GM12878 (cell line): ENCODE data around the gene TMSB10. TPM values are rescaled to one million over a fixed set of nuclear protein-coding genes. Genes with fewer than 3 reads are reported as not detected.

Source experiments
- ATAC-seq: fragments of 200-7000 bp; cut with Tn5 transposase; 3 replicates; pipeline ENCODE4 v1.9.1; 2020; ENCODE audit warnings: mild to moderate bottlenecking, moderate library complexity
- BruUV-seq: library from RNA; stranded (reverse); fragments of 400-500 nt; replicated peaks from 2 replicates; lab custom pipeline; 2021; lab: Mats Ljungman, UMichigan
- CTCF ChIA-PET: fragments of 300-600 bp; sonication (Branson Sonifier 250); formaldehyde crosslinking; extraction: SDS; loops from one replicate; lab custom pipeline; 2021; ENCODE audit warnings: inconsistent platforms; lab: Yijun Ruan, JAX
- POLR2A ChIA-PET: fragments of 350-600 bp; formaldehyde crosslinking; extraction: SDS; loops from one replicate; lab custom pipeline; 2021; ENCODE audit warnings: inconsistent platforms; lab: Charles Lee
- RAD21 ChIA-PET: fragments of 300-600 bp; sonication (Branson Sonifier 250); formaldehyde crosslinking; loops from one replicate; lab custom pipeline; 2023; ENCODE audit warnings: antibody characterized with exemption; ENCODE audit not compliant: unreplicated experiment; lab: Charles Lee
- SMC1A ChIA-PET: fragments of 300-600 bp; sonication (Branson Sonifier 250); formaldehyde crosslinking; loops from one replicate; lab custom pipeline; 2023; ENCODE audit not compliant: unreplicated experiment, uncharacterized antibody; lab: Charles Lee
- DNase-seq: peaks from one replicate; pipeline ENCODE4 v3.0.0-alpha.2; 2011; ENCODE audit warnings: low read depth, low spot score
- FAIRE-seq: peaks from 3 replicates; lab custom pipeline; 2011; peaks lifted over from hg19 to GRCh38; lab: Jason Lieb, UNC
- H2AFZ ChIP-seq: 2 replicates; pipeline ENCODE4 v1.6.0; 2011; ENCODE audit warnings: low read depth, low read length, control low read depth; ENCODE audit not compliant: control insufficient read depth
- H3K27ac ChIP-seq: 2 replicates; pipeline ENCODE4 v1.5.1; 2011; ENCODE audit warnings: control low read depth; ENCODE audit not compliant: control insufficient read depth, insufficient read depth
- H3K27me3 ChIP-seq, 2 experiments: replicated peaks in 1 of 2; 2 replicates each; pipeline versions ENCODE4 v1.6.0 to v1.6.1; 2011; ENCODE audit warnings: low read length in 1 of 2; ENCODE audit not compliant: control insufficient read depth in 2 of 2, insufficient read depth in 2 of 2
- H3K36me3 ChIP-seq, 2 experiments: 2 replicates each; pipeline ENCODE4 v1.5.1; 2011; ENCODE audit warnings: low read length in 1 of 2; ENCODE audit not compliant: control insufficient read depth in 2 of 2, insufficient read depth in 2 of 2
- H3K4me1 ChIP-seq: 2 replicates; pipeline ENCODE4 v1.6.1; 2011; ENCODE audit warnings: mild to moderate bottlenecking, low read length, moderate library complexity, mixed read lengths; ENCODE audit not compliant: control insufficient read depth, insufficient read depth
- H3K4me2 ChIP-seq: 2 replicates; pipeline ENCODE4 v1.6.0; 2011; ENCODE audit warnings: control low read depth; ENCODE audit not compliant: control insufficient read depth, insufficient read depth
- H3K4me3 ChIP-seq: fragments of 200-600 bp; sonication (generic); 2 replicates; pipeline ENCODE4 v1.5.1; 2016
- H3K79me2 ChIP-seq: 2 replicates; pipeline ENCODE4 v1.6.0; 2011; ENCODE audit warnings: low read length; ENCODE audit not compliant: control insufficient read depth, insufficient read depth
- H3K9ac ChIP-seq: 2 replicates; pipeline ENCODE4 v1.8.0; 2011; ENCODE audit warnings: low read length, control low read depth, mixed read lengths; ENCODE audit not compliant: control insufficient read depth, insufficient read depth
- H3K9me3 ChIP-seq: replicated peaks from 3 replicates; pipeline ENCODE4 v1.5.1; 2011; ENCODE audit warnings: mild to moderate bottlenecking, low read length; ENCODE audit not compliant: control insufficient read depth, insufficient read depth
- H4K20me1 ChIP-seq: 2 replicates; pipeline ENCODE4 v1.6.0; 2011; ENCODE audit not compliant: control insufficient read depth, insufficient read depth
- E2F4 ChIP-seq: IDR thresholded peaks from 2 replicates; pipeline ENCODE4 v1.6.1; 2012; ENCODE audit warnings: low read depth, low read length, improper control_type of control experiment
- JUNB ChIP-seq: IDR thresholded peaks from 2 replicates; pipeline ENCODE4 v1.6.1; 2016; ENCODE audit warnings: antibody characterized with exemption, mild to moderate bottlenecking
- NFYA ChIP-seq: IDR thresholded peaks from 2 replicates; pipeline ENCODE4 v1.6.1; 2011; ENCODE audit warnings: low read depth, mild to moderate bottlenecking, low read length, improper control_type of control experiment, borderline replicate concordance
- SUPT20H ChIP-seq: IDR thresholded peaks from 2 replicates; pipeline ENCODE4 v1.6.1; 2011; ENCODE audit warnings: low read depth, mild to moderate bottlenecking, low read length, moderate library complexity, borderline replicate concordance; ENCODE audit not compliant: control insufficient read depth
- TARDBP ChIP-seq: IDR thresholded peaks from 2 replicates; pipeline ENCODE4 v1.6.1; 2016; ENCODE audit warnings: borderline replicate concordance
- ZNF207 ChIP-seq: fragments of 450-650 bp; IDR thresholded peaks from 2 replicates; pipeline ENCODE4 v1.6.1; 2014; ENCODE audit warnings: antibody characterized with exemption, mild to moderate bottlenecking, borderline replicate concordance
- ZNF24 ChIP-seq: fragments of 450-650 bp; IDR thresholded peaks from 2 replicates; pipeline ENCODE4 v1.6.1; 2017; ENCODE audit warnings: antibody characterized with exemption, mild to moderate bottlenecking
- ZSCAN29 ChIP-seq: fragments of 450-650 bp; IDR thresholded peaks from 2 replicates; pipeline ENCODE4 v1.6.1; 2017; ENCODE audit warnings: mild to moderate bottlenecking, moderate library complexity
- WGBS: methylation state at CpG from one replicate; pipeline ENCODE4 v1.1.6; 2016; ENCODE audit warnings: low lambda C conversion rate; ENCODE audit not compliant: insufficient replicate concordance, insufficient coverage; ENCODE audit errors: missing lambda C conversion rate; 5-methylcytosine and 5-hydroxymethylcytosine counted together
- in situ Hi-C: fragments of 300-500 bp; cut with MboI; formaldehyde crosslinking; loops from 9 replicates; pipeline ENCODE4 v1.14.3; 2018; ENCODE audit warnings: mixed read lengths
- intact Hi-C: fragments of 100-400 bp; cut with micrococcal nuclease; formaldehyde crosslinking; loops from one replicate; pipeline ENCODE4 v1.14.2; 2022; ENCODE audit not compliant: unreplicated experiment
- polyA plus RNA-seq, 11 experiments: library from polyadenylated mRNA; depleted of rRNA in 4 of 11; unstranded in 6 of 11; stranded (reverse) in 5 of 11; fragments of >200 nt; fragmentation: Nextera tagmentation in 4 of 11; fragmentation: Illumina TruSeq in 1 of 11; extraction: Ambion mirVana in 4 of 11; extraction: Trizol in 1 of 11; gene quantifications; 1 replicate in 1 of 11; 2 replicates in 10 of 11; pipeline versions ENCODE4 v1.2.1 to v1.2.3, GENCODE V29; 2011 to 2016; ENCODE audit warnings: inconsistent platforms in 2 of 11, missing spikeins in 2 of 11, low read depth in 1 of 11
- total RNA-seq, 4 experiments: library from RNA; depleted of rRNA in 3 of 4; stranded (reverse); fragments of >200 nt in 3 of 4; fragmentation: Illumina TruSeq in 1 of 4; extraction: Trizol in 1 of 4; gene quantifications; 2 replicates each; pipeline versions ENCODE4 v1.2.1 to v1.2.3, GENCODE V29; 2013 to 2021
- TF ChIP-seq, protein P1 (sequence below): fragments of 450-650 bp; conservative IDR thresholded peaks from 2 replicates; pipeline ENCODE4 v1.6.1; 2017; ENCODE audit warnings: mild to moderate bottlenecking, moderate library complexity

TMSB10 gene
- total and polyA plus RNA-seq, 10 of the 15 experiments (the other 5 are each of a cell fraction or from before 2014, with no cell fraction given) = 1,406 to 4,860 (median 3,381) TPM

DNA sequence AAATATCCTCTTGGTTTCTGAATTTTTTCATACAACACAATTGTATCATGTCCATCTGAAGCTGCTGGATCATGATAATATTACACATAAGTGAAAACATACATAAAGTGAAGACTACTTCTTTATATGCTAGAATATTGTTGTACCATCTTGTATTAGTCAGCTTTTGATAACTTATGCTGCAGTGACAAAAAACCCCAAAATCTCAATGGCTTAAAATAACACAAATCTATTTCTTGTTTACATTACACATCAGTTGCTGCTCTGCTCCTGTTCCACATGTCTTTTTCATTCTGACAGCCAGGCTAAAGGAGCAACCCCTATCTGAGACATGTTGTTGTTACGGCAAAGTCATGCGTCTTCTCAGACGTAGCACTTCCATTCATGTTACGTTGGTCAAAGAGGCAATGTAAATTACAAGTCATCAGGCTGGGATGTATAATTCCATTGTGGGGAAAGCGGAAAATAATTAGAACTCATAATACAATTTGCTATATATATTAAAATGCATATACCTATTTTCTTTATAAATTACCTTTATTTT, 5.8 kb downstream of the TMSB10 start:
- H3K4me1 ChIP-seq = peaks cover 20% of the 10 kb centered on the region

More for the DNA sequence above, 5.8 kb downstream of the TMSB10 start:
- DNase-seq (no peak), ATAC-seq (no peak), FAIRE-seq (no peak)
- intact Hi-C loops = no loop called here
- H3K27ac ChIP-seq = no peak overlapping the region
- no peaks in the 10 kb centered on the region for H3K27me3 ChIP-seq
- POLR2A ChIA-PET = no interaction called here
- H4K20me1 ChIP-seq = no peaks in the 10 kb centered on the region
- BruUV-seq = no TSS peak
- peaks cover 12% of the 10 kb centered on the region for H3K79me2 ChIP-seq
- no peak overlapping the region for H3K4me3 ChIP-seq
- RAD21 ChIA-PET = no interaction called here
- no peak overlapping the region for H3K9ac ChIP-seq
- no peaks in the 10 kb centered on the region for H3K36me3 ChIP-seq
- TF ChIP-seq ZSCAN29 = no peak
- TF ChIP-seq TARDBP = no peak
- no peak for TF ChIP-seq SUPT20H
- no peak for TF ChIP-seq E2F4
- no peak for TF ChIP-seq ZNF207
- no peak for TF ChIP-seq JUNB
- TF ChIP-seq NFYA = no peak
- TF ChIP-seq, protein P1, sequence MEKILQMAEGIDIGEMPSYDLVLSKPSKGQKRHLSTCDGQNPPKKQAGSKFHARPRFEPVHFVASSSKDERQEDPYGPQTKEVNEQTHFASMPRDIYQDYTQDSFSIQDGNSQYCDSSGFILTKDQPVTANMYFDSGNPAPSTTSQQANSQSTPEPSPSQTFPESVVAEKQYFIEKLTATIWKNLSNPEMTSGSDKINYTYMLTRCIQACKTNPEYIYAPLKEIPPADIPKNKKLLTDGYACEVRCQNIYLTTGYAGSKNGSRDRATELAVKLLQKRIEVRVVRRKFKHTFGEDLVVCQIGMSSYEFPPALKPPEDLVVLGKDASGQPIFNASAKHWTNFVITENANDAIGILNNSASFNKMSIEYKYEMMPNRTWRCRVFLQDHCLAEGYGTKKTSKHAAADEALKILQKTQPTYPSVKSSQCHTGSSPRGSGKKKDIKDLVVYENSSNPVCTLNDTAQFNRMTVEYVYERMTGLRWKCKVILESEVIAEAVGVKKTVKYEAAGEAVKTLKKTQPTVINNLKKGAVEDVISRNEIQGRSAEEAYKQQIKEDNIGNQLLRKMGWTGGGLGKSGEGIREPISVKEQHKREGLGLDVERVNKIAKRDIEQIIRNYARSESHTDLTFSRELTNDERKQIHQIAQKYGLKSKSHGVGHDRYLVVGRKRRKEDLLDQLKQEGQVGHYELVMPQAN = no peak
- no peak for TF ChIP-seq ZNF24
- H3K9me3 ChIP-seq = no peaks in the 10 kb centered on the region; the same call in 2 of the 3 replicates
- SMC1A ChIA-PET = interaction anchor here (1.6 kb wide), 1 partner anchor 9 kb away, joined by 4 read pairs; no protein-coding TSS in a partner anchor
- no peak overlapping the region for H3K4me2 ChIP-seq
- in situ Hi-C loops = no loop called here
- CTCF ChIA-PET = interaction anchor here (1.0 kb wide), 1 partner anchor 36 kb away, joined by 4 read pairs; no protein-coding TSS in a partner anchor
- WGBS = 98% methylated on average over 5 of the region's 5 CpGs
- H2AFZ ChIP-seq = no peak overlapping the region
